ENCODE data around the gene SCYGR4.
"Not testable (repeated sequence)": the region's sequence is repeated elsewhere in the genome, so short reads cannot be mapped to it uniquely, and the experiment has no call there.

SCYGR4 gene

DNA sequence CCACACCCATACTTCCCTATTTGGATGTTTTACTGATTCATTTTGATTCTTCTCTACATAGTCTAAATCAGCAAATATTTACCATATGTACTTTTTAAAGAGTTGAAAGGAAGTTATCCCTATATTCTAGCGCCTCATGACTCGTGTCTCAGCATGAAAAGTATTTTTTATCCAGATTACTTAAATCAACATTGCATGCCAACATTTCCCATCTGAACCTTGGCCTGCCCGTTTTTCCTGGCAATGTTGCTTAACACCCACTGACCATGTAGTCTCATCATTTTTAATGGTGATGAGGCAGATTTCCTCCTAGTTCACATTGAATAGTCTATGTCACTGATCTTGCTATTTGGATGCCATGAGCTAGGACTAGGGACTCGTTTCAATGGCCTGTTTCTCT is 36.1 kb downstream of the SCYGR4 start:
- Histone ChIP-seq H3K4me2 (peak overlapping the region in 3 of 11 experiments; percentile 44 to 55 (median 49); a peak in 6 of 22 replicates), H3K27ac (peak overlapping the region in 2 of 11 experiments; percentile 29 to 52; a peak in 4 of 22 replicates), H3K27me3 (no peaks in the 10 kb centered on the region), H3K4me3 (no peak overlapping the region), H4K20me1 (no peaks in the 10 kb centered on the region), H3K9ac (no peak overlapping the region), H3K36me3 (no peaks in the 10 kb centered on the region), H3K4me1 (peaks cover 0 to 38% (median 0%) of the 10 kb centered on the region in 10 experiments; a peak in 7 of 20 replicates), H3K9me3 (replicated peaks in 1 of 11) (no peaks in the 10 kb centered on the region)
- TF ChIP-seq Cebpa-rat (IDR thresholded peaks at IDR 0.05), result no peak

GRCh38 chr2:227654426-227654825 is 37.1 kb downstream of the SCYGR4 start:
- no peak for TF ChIP-seq Cebpa-rat (IDR thresholded peaks at IDR 0.05)
- Histone ChIP-seq H3K27ac (peak overlapping the region in 1 of 11 experiments; percentile 52; a peak in 2 of 22 replicates), H3K27me3 (no peaks in the 10 kb centered on the region), H3K9me3 (replicated peaks in 1 of 11) (no peaks in the 10 kb centered on the region), H3K4me2 (peak overlapping the region in 3 of 11 experiments; percentile 44 to 55 (median 49); a peak in 4 of 22 replicates), H3K4me3 (no peak overlapping the region), H3K36me3 (no peaks in the 10 kb centered on the region), H4K20me1 (no peaks in the 10 kb centered on the region), H3K9ac (no peak overlapping the region), H3K4me1 (peaks cover 0 to 38% (median 0%) of the 10 kb centered on the region in 10 experiments; a peak in 7 of 20 replicates)

DNA sequence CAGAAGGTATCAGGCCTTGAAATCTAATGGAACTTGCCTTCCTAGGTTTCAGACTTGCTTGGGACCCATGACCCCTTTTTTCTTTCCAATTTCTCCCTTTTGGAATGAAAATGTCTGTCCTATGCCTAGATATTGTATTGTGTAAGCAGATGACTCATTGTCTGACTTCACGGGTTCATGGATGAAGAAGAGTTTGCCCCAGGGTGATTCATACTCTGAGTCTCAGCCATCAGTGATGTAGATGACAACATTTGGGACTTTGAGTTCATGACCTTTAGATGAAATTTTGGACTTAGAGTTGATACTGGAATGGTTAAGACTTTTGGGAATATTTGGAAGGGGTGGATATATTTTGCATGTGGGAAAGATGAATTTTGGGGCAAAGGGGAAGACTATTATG is 38.2 kb downstream of the SCYGR4 start:
- Histone ChIP-seq H3K27me3 (no peaks in the 10 kb centered on the region), H3K36me3 (no peaks in the 10 kb centered on the region), H3K9ac (no peak overlapping the region), H3K4me1 (peaks cover 0 to 38% (median 0%) of the 10 kb centered on the region in 10 experiments; a peak in 7 of 20 replicates), H3K4me2 (peak overlapping the region in 3 of 11 experiments; percentile 40 to 55 (median 49); a peak in 6 of 22 replicates), H3K27ac (peak overlapping the region in 1 of 11 experiments; percentile 47; a peak in 3 of 22 replicates), H3K9me3 (replicated peaks in 1 of 11) (no peaks in the 10 kb centered on the region), H4K20me1 (no peaks in the 10 kb centered on the region), H3K4me3 (no peak overlapping the region)
- TF ChIP-seq Cebpa-rat (IDR thresholded peaks at IDR 0.05), result no peak

GRCh38 chr2:227657199-227657845 is 40.0 kb downstream of the SCYGR4 start:
- Histone ChIP-seq H3K27me3 (no peaks in the 10 kb centered on the region), H3K36me3 (no peaks in the 10 kb centered on the region), H3K27ac (no peak overlapping the region), H3K4me3 (no peak overlapping the region), H4K20me1 (no peaks in the 10 kb centered on the region), H3K4me1 (peaks cover 0 to 45% (median 7%) of the 10 kb centered on the region in 10 experiments; a peak in 13 of 20 replicates), H3K9ac (no peak overlapping the region), H3K4me2 (no peak overlapping the region), H3K9me3 (replicated peaks in 1 of 11) (no peaks in the 10 kb centered on the region)
- TF ChIP-seq Cebpa-rat (IDR thresholded peaks at IDR 0.05), result no peak

DNA sequence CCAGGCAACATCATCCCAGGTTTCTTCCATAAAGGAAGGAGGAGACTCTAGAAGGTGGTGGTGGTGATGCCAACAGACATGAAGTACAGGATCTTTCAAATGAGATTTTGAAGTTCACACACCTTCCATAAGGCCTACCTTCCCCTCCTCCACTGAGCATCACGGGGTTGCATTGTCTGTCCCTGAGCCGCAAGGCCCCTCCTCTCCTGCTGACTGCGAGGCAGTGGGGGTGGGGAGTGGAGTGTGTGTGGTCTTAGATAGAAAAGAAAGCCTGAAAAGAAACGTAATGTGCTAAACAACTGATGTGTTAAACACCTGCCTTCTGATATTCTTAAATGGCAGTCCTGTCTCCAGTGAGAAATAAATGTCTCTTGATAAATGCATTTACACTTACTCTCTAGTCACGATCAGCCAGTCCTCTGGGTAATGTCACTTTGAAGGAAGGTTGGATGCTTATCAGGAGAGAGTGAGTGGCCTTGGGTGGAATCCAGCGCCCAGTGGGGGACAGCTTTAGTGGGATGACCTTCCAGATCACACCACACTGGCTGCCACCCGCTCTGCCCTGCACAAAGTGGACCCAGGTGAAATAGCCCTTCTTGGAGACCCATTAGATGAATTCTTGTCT is 43.8 kb downstream of the SCYGR4 start:
- H3K4me1 ChIP-seq, result peaks cover 0 to 12% (median 6%) of the 10 kb centered on the region in 10 experiments; a peak in 8 of 20 replicates
- H3K4me3 ChIP-seq, result no peak overlapping the region

DNA sequence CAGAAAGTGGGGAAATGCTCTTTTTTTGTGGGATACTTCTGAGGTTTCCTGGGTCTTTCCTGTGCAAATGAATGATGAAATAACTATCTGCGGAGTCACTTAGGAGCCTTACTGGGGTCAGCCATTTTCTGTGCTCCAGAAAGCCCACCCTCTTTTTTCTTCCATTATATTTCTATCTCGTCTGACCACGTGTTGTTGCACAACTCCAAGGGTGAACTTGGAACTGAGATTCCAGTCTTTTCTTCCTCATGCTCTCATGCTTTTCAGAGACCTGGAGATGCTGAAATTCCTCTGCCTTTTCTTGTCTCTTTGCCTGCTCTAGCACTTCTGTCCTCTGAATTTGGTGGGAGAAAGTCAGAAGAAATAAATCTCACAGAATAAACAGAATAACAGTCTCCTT is 44.5 kb downstream of the SCYGR4 start:
- no peak overlapping the region for H3K27ac ChIP-seq

More for the DNA sequence above, 43.8 kb downstream of the SCYGR4 start:
- H3K9ac ChIP-seq, result no peak overlapping the region
- no peaks in the 10 kb centered on the region for H3K27me3 ChIP-seq
- TF ChIP-seq Cebpa-rat (IDR thresholded peaks at IDR 0.05), result no peak
- no peak overlapping the region for H3K27ac ChIP-seq
- no peaks in the 10 kb centered on the region for H3K36me3 ChIP-seq
- peak overlapping the region in 4 of 11 experiments; percentile 0 to 58 (median 24); a peak in 4 of 22 replicates for H3K4me2 ChIP-seq
- no peaks in the 10 kb centered on the region for H3K9me3 ChIP-seq (replicated peaks in 1 of 11)
- no peaks in the 10 kb centered on the region for H4K20me1 ChIP-seq

DNA sequence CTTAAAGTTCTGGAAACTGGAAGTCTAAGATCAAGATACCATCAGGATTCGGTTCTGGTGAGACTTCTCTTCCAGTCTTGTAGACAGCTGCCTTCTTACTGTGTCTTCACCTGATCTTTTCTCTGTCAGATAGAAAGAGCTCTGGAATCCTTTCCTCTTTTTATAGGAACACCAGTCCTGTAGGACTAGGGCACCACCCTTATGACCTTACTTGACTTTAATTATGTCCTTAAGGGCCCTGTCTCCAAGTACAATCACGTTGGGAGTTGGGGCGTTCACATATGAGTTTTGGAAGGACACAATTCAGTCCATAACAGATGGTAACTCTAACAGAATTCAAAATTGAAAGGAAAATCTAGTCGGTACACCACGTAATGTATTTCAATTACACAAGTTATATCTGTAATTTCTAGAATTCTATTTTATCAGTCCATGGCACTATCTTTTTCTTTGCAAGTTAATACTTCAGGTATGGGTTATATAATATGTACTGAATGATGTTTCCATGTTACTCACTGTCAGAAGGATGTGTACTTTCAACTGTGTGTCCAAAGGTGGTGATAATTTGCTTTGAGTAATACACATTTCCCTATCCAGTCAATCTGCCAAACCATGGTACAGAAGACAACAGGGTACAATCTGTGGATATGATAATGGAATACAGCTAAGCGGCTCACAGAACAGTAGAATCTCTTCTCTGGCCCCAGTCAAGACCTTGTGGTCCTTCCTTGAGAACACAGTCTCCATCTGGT is 48.1 kb downstream of the SCYGR4 start:
- Histone ChIP-seq H3K4me3 (no peak overlapping the region), H3K27ac (no peak overlapping the region), H3K9ac (no peak overlapping the region), H3K27me3 (no peaks in the 10 kb centered on the region), H3K4me1 (peaks cover 0 to 12% (median 6%) of the 10 kb centered on the region in 10 experiments; a peak in 8 of 20 replicates), H4K20me1 (no peaks in the 10 kb centered on the region), H3K9me3 (replicated peaks in 1 of 11) (no peaks in the 10 kb centered on the region), H3K4me2 (no peak overlapping the region), H3K36me3 (no peaks in the 10 kb centered on the region)
- TF ChIP-seq Cebpa-rat (IDR thresholded peaks at IDR 0.05), result no peak

More for the DNA sequence above, 44.5 kb downstream of the SCYGR4 start:
- Histone ChIP-seq H3K27me3 (no peaks in the 10 kb centered on the region), H3K4me3 (no peak overlapping the region), H3K36me3 (no peaks in the 10 kb centered on the region), H4K20me1 (no peaks in the 10 kb centered on the region), H3K9me3 (replicated peaks in 1 of 11) (no peaks in the 10 kb centered on the region), H3K4me1 (peaks cover 0 to 12% (median 6%) of the 10 kb centered on the region in 10 experiments; a peak in 8 of 20 replicates), H3K4me2 (peak overlapping the region in 6 of 11 experiments; percentile 0 to 58 (median 18); a peak in 8 of 22 replicates), H3K9ac (no peak overlapping the region)
- TF ChIP-seq Cebpa-rat (IDR thresholded peaks at IDR 0.05), result peak in 1 of 11 experiments; percentile 9; a peak in 1 of 22 replicates

DNA sequence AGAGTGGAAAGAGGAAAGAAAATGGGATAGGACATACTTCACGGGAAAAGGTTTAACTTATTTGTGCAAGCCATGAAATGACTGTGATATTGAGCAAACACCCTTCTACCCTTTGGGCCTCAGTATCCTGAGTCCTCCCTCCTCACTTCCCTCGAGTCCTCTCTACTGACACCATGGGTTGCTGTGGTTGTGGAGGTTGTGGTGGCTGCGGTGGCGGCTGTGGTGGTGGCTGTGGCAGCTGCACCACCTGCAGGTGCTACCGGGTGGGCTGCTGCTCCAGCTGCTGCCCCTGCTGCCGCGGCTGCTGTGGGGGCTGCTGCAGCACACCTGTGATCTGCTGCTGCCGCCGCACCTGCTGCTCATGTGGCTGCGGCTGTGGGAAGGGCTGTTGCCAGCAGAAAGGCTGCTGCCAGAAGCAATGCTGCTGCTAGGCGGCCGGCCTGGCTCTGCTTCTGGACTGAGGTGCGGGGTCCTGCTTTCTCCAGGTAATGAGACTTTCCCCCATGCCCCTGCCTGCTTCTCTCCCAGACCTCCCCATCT is 49.4 kb downstream of the SCYGR4 start, which contains the start of gene SCYGR5:
Gene SCYGR5, plus strand, starts transcription at position 174 of the 540 bp plus-strand sequence. Its CDS starts 0 bp downstream, at position 174.
- H3K4me3 ChIP-seq; H3K27ac ChIP-seq; H3K4me1 ChIP-seq; H3K9ac ChIP-seq; H3K9me3 ChIP-seq (replicated peaks in 1 of 11); H3K36me3 ChIP-seq; H3K4me2 ChIP-seq; H4K20me1 ChIP-seq; H3K27me3 ChIP-seq: not testable (repeated sequence)

All from BLaER1 treated with 17β-estradiol and CSF1 and Interleukin-3, amounts not matched to agents 10 nM and 100 nM (cell line).